ENCODE data around the gene PIGS. TPM values are rescaled to one million over a fixed set of nuclear protein-coding genes. Genes with fewer than 3 reads are reported as not detected.

Gene PIGS
- total and polyA plus RNA-seq, 2 of the 13 experiments (the other 11 are each of a cell fraction or from before 2014, with no cell fraction given), result 31.7 to 42.6 TPM

DNA sequence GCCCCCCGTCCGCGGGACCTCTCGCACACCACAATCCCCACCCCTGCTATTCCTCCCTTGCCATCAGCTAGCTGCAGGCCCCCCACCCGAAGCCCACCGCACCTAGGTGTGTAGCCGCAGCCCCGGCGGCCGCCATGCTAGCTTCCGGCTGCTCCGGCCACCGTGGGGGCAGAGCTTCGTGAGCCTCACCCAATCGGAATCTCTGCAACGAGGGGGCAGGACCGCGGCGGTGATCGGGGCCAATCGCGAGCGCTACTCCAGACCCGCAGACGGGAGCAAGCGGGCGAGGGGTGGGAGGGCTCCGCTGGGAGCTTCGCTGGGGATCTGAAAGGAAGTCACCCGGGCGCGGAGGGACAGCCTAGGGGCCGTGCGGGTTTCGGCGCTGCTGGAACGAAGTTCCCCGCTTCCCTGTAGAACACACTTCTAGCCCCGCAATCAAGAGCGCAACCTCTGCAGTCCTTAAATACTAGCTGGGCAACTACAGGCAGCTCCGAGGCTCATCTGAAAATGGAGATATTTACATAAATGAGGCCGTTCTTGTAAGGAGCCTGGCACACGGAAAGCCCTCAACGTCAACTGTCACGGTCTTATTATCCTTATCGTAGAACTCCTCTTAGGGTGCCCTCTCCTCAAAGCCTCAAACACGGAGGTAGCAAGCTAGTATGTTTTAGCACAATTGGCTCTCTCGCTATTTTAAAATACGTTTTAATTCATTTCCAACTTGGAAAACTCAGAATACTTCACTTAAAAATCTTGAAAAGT is at the start of gene PIGS (continued):
- TF ChIP-seq, protein P1, sequence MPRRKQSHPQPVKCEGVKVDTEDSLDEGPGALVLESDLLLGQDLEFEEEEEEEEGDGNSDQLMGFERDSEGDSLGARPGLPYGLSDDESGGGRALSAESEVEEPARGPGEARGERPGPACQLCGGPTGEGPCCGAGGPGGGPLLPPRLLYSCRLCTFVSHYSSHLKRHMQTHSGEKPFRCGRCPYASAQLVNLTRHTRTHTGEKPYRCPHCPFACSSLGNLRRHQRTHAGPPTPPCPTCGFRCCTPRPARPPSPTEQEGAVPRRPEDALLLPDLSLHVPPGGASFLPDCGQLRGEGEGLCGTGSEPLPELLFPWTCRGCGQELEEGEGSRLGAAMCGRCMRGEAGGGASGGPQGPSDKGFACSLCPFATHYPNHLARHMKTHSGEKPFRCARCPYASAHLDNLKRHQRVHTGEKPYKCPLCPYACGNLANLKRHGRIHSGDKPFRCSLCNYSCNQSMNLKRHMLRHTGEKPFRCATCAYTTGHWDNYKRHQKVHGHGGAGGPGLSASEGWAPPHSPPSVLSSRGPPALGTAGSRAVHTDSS (CRISPR knock-in tag; conservative IDR thresholded peaks at IDR 0.05), result no peak
- TF ChIP-seq HNRNPLL (IDR thresholded peaks at IDR 0.05; ENCODE audit: low read depth, low read length, poor library complexity, severe bottlenecking) (peak; percentile 92), RFX1 (IDR thresholded peaks at IDR 0.05) (no peak), FOXJ3 (CRISPR knock-in tag; IDR thresholded peaks at IDR 0.05; ENCODE audit: borderline replicate concordance) (0 out of 2 replicates have a peak, but pooled peaks have one; percentile 35), ZNF503 (CRISPR knock-in tag; IDR thresholded peaks at IDR 0.05) (peak; percentile 16; the same call in 1 of the 2 replicates), HDAC1 (CRISPR knock-in tag; IDR thresholded peaks at IDR 0.05) (peak; percentile 80; the same call in 1 of the 2 replicates), ZNF883 (CRISPR knock-in tag; IDR thresholded peaks at IDR 0.05; ENCODE audit: not compliant biosample characterization) (peak; percentile 80), ZNF790 (CRISPR knock-in tag; IDR thresholded peaks at IDR 0.05; ENCODE audit: borderline replicate concordance) (0 out of 2 replicates have a peak, but pooled peaks have one; percentile 37), MIXL1 (CRISPR knock-in tag; IDR thresholded peaks at IDR 0.05) (no peak), ZBTB8A (CRISPR knock-in tag; IDR thresholded peaks at IDR 0.05; ENCODE audit: borderline replicate concordance, low read depth) (no peak), SRY (CRISPR knock-in tag; IDR thresholded peaks at IDR 0.05) (no peak), SP2 (CRISPR knock-in tag; IDR thresholded peaks at IDR 0.05) (peak; percentile 87), ZNF572 (CRISPR knock-in tag; IDR thresholded peaks at IDR 0.05) (no peak), POLR2A (IDR thresholded peaks at IDR 0.05; ENCODE audit: insufficient read depth in 1 of 2, low read depth in 2 of 2, low read length in 2 of 2) (peak; percentile 55 to 80; a peak in 3 of 4 replicates), ZNF274 (CRISPR knock-in tag; IDR thresholded peaks at IDR 0.05) (no peak), ZNF598 (CRISPR knock-in tag; IDR thresholded peaks at IDR 0.05; ENCODE audit: borderline replicate concordance) (no peak; the same call in 1 of the 2 replicates), GABPA (IDR thresholded peaks at IDR 0.05; ENCODE audit: low read depth, low read length) (peak; percentile 70), GABPA (CRISPR knock-in tag; IDR thresholded peaks at IDR 0.05; ENCODE audit: low read depth) (peak; percentile 82), ZNF30 (CRISPR knock-in tag; IDR thresholded peaks at IDR 0.05) (0 out of 2 replicates have a peak, but pooled peaks have one; percentile 64), KDM3A (CRISPR knock-in tag; IDR thresholded peaks at IDR 0.05; ENCODE audit: low read depth) (0 out of 2 replicates have a peak, but pooled peaks have one; percentile 31), ZFYVE20 (CRISPR knock-in tag; IDR thresholded peaks at IDR 0.05; ENCODE audit: borderline replicate concordance, low read depth) (no peak), ZSCAN9 (CRISPR knock-in tag; IDR thresholded peaks at IDR 0.05; ENCODE audit: borderline replicate concordance) (no peak)
- TF ChIP-seq, protein P2, sequence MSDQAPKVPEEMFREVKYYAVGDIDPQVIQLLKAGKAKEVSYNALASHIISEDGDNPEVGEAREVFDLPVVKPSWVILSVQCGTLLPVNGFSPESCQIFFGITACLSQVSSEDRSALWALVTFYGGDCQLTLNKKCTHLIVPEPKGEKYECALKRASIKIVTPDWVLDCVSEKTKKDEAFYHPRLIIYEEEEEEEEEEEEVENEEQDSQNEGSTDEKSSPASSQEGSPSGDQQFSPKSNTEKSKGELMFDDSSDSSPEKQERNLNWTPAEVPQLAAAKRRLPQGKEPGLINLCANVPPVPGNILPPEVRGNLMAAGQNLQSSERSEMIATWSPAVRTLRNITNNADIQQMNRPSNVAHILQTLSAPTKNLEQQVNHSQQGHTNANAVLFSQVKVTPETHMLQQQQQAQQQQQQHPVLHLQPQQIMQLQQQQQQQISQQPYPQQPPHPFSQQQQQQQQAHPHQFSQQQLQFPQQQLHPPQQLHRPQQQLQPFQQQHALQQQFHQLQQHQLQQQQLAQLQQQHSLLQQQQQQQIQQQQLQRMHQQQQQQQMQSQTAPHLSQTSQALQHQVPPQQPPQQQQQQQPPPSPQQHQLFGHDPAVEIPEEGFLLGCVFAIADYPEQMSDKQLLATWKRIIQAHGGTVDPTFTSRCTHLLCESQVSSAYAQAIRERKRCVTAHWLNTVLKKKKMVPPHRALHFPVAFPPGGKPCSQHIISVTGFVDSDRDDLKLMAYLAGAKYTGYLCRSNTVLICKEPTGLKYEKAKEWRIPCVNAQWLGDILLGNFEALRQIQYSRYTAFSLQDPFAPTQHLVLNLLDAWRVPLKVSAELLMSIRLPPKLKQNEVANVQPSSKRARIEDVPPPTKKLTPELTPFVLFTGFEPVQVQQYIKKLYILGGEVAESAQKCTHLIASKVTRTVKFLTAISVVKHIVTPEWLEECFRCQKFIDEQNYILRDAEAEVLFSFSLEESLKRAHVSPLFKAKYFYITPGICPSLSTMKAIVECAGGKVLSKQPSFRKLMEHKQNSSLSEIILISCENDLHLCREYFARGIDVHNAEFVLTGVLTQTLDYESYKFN (CRISPR knock-in tag; conservative IDR thresholded peaks at IDR 0.05), result no peak
